ENCODE measurements around the gene HS1BP3.

Gene HS1BP3

GRCh38 chr2:20650877-20651730 lies at the start of gene HS1BP3:
Gene HS1BP3, minus strand, starts transcription at chr2:20651098. Its CDS starts 35 bp downstream, at chr2:20651063.
- Histone ChIP-seq H3K4me1 (ENCODE audit: control insufficient read depth, insufficient read depth, low read length) (peaks cover 7% of the 10 kb centered on the region), H3K27ac (ENCODE audit: low read depth, low read length) (peak within 1 kb of the TSS; percentile 55)

DNA sequence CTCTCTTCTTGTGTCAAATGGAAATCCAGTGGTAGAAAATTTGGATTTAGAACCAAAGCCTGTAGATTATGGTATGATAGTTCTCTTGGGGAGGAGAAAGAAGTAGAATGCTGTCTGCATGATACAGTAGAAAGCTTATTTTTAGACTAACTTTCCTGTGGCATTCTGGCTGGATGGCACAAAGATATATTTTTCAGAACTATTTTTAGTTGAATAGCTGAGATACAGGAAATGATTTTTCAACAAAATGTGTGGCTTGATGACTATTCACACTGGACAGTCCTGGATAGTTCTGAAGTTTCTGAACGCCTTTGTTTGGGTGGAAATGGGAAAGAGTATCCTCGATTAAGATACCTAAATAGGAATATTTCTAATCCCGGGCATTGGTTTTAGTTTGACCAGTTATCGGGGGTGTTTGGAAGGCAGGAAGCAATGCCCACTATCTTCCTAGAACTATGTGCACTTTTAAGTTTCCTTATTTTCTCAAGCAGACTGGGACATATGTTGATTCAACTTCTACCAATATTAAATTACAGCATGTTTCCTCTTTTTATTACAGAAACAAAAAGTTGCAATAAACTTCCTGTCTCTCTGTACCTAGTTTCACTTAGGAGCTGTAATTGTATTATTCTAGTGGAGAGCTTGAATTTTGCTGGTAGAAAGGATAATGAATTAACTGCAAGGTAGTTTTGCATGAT lies 48.2 kb upstream of the HS1BP3 start:
- Histone ChIP-seq H3K9me3 (ENCODE audit: control insufficient read depth, insufficient read depth, low read length) (no peaks in the 10 kb centered on the region), H3K4me3 (ENCODE audit: low read depth, low read length) (no peak overlapping the region), H3K36me3 (ENCODE audit: control insufficient read depth, insufficient read depth, low read length) (peaks cover 3% of the 10 kb centered on the region; the same call in 1 of the 2 replicates), H3K27me3 (ENCODE audit: control insufficient read depth, insufficient read depth, low read length) (no peaks in the 10 kb centered on the region), H3K27ac (ENCODE audit: low read depth, low read length) (no peak overlapping the region), H3K9ac (ENCODE audit: low read depth, low read length) (no peak overlapping the region), H3K4me1 (ENCODE audit: control insufficient read depth, insufficient read depth, low read length) (no peaks in the 10 kb centered on the region)

More at GRCh38 chr2:20650877-20651730, at the start of gene HS1BP3:
- peak within 1 kb of the TSS; percentile 92 for H3K4me3 ChIP-seq (ENCODE audit: low read depth, low read length)
- no peaks in the 10 kb centered on the region for H3K9me3 ChIP-seq (ENCODE audit: control insufficient read depth, insufficient read depth, low read length)
- no peaks in the 10 kb centered on the region for H3K36me3 ChIP-seq (ENCODE audit: control insufficient read depth, insufficient read depth, low read length)
- H3K27me3 ChIP-seq (ENCODE audit: control insufficient read depth, insufficient read depth, low read length), result peaks cover 15% of the 10 kb centered on the region
- peak within 1 kb of the TSS; percentile 70 for H3K9ac ChIP-seq (ENCODE audit: low read depth, low read length)

DNA sequence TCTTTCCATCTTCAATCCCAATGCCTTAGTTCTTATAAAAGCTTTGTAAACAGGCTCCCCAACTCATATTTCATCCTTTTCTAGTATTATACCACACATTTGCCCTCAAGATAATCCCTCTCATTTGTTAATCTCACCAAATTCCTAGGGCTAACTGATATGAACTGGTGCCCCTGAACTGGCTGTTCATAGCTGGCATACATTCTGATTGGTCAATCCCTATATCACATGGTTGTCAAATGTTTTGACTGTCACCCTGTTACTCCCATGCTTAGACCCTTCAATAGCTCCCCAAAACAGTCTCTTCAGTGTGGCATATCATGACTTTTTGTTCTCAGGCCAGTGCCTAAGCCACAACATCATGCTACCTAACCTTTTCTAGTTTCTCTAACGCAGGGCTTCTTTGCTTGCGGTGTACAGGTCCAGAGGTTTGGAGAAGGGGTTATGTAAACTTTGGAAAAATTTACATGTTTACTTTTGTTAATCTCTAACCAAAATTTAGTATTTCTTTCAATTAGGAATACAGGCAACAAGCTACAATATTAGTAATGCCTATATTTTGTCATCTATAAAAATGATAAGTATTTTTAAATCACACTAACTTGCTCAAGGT lies 46.5 kb upstream of the HS1BP3 start:
- Histone ChIP-seq H3K9ac (ENCODE audit: low read depth, low read length) (no peak overlapping the region), H3K4me1 (ENCODE audit: control insufficient read depth, insufficient read depth, low read length) (no peaks in the 10 kb centered on the region), H3K36me3 (ENCODE audit: control insufficient read depth, insufficient read depth, low read length) (peaks cover 8% of the 10 kb centered on the region; the same call in 1 of the 2 replicates), H3K4me3 (ENCODE audit: low read depth, low read length) (no peak overlapping the region), H3K27ac (ENCODE audit: low read depth, low read length) (no peak overlapping the region), H3K9me3 (ENCODE audit: control insufficient read depth, insufficient read depth, low read length) (no peaks in the 10 kb centered on the region), H3K27me3 (ENCODE audit: control insufficient read depth, insufficient read depth, low read length) (no peaks in the 10 kb centered on the region)

GRCh38 chr2:20696366-20696765 lies 45.5 kb upstream of the HS1BP3 start:
- Histone ChIP-seq H3K4me1 (ENCODE audit: control insufficient read depth, insufficient read depth, low read length) (no peaks in the 10 kb centered on the region), H3K36me3 (ENCODE audit: control insufficient read depth, insufficient read depth, low read length) (peaks cover 8% of the 10 kb centered on the region; the same call in 1 of the 2 replicates), H3K4me3 (ENCODE audit: low read depth, low read length) (no peak overlapping the region), H3K27me3 (ENCODE audit: control insufficient read depth, insufficient read depth, low read length) (no peaks in the 10 kb centered on the region), H3K27ac (ENCODE audit: low read depth, low read length) (no peak overlapping the region), H3K9ac (ENCODE audit: low read depth, low read length) (no peak overlapping the region), H3K9me3 (ENCODE audit: control insufficient read depth, insufficient read depth, low read length) (no peaks in the 10 kb centered on the region)

DNA sequence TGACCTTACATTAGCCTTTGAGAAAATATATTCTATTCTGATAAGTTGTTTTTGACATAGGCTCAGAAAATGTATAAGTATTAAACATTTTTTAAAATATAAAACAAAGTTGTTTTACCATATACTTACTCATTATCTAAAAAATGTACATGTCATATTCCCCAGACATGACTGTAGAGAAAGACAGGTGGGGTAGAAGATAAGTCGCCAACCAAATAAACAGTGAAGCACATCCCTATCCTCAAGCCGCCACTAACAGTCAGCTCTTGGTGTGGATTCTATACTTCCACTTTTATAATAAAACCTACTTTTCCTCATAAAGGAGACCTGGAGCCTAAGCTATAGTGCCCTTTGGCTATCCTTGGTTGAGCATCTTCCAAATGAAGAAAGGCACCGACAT lies 42.4 kb upstream of the HS1BP3 start:
- no peaks in the 10 kb centered on the region for H3K4me1 ChIP-seq (ENCODE audit: control insufficient read depth, insufficient read depth, low read length)
- no peak overlapping the region for H3K4me3 ChIP-seq (ENCODE audit: low read depth, low read length)
- no peaks in the 10 kb centered on the region for H3K9me3 ChIP-seq (ENCODE audit: control insufficient read depth, insufficient read depth, low read length)
- H3K9ac ChIP-seq (ENCODE audit: low read depth, low read length), result no peak overlapping the region
- H3K36me3 ChIP-seq (ENCODE audit: control insufficient read depth, insufficient read depth, low read length), result peaks cover 5% of the 10 kb centered on the region; the same call in 1 of the 2 replicates
- H3K27me3 ChIP-seq (ENCODE audit: control insufficient read depth, insufficient read depth, low read length), result no peaks in the 10 kb centered on the region
- no peak overlapping the region for H3K27ac ChIP-seq (ENCODE audit: low read depth, low read length)

DNA sequence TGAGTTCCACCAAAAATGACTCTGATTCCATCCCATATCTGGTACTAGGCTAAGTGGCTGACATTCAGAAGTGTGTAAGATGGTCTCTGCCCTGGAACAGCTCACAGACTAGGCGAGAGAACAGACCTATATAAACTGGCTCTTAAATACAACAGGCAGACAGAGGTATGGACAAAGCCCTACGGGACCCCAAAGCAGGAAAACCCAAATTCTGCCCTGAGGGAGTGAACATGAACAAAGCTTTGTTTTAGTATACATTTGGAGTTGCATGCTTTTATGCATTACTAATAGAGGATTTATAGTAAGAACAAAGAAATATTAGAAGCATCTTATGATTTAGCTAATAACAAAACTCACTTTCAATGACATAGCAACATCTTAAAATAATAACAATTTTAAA lies 41.2 kb upstream of the HS1BP3 start:
- H3K9me3 ChIP-seq (ENCODE audit: control insufficient read depth, insufficient read depth, low read length), result no peaks in the 10 kb centered on the region
- H3K4me3 ChIP-seq (ENCODE audit: low read depth, low read length), result no peak overlapping the region
- no peaks in the 10 kb centered on the region for H3K27me3 ChIP-seq (ENCODE audit: control insufficient read depth, insufficient read depth, low read length)
- H3K36me3 ChIP-seq (ENCODE audit: control insufficient read depth, insufficient read depth, low read length), result peaks cover 7% of the 10 kb centered on the region; the same call in 1 of the 2 replicates
- no peak overlapping the region for H3K9ac ChIP-seq (ENCODE audit: low read depth, low read length)
- H3K27ac ChIP-seq (ENCODE audit: low read depth, low read length), result no peak overlapping the region
- no peaks in the 10 kb centered on the region for H3K4me1 ChIP-seq (ENCODE audit: control insufficient read depth, insufficient read depth, low read length)

GRCh38 chr2:20691076-20691734 lies 40.3 kb upstream of the HS1BP3 start:
- H3K9ac ChIP-seq (ENCODE audit: low read depth, low read length), result no peak overlapping the region
- H3K27ac ChIP-seq (ENCODE audit: low read depth, low read length), result no peak overlapping the region
- H3K9me3 ChIP-seq (ENCODE audit: control insufficient read depth, insufficient read depth, low read length), result no peaks in the 10 kb centered on the region
- H3K4me1 ChIP-seq (ENCODE audit: control insufficient read depth, insufficient read depth, low read length), result no peaks in the 10 kb centered on the region
- H3K27me3 ChIP-seq (ENCODE audit: control insufficient read depth, insufficient read depth, low read length), result no peaks in the 10 kb centered on the region
- no peak overlapping the region for H3K4me3 ChIP-seq (ENCODE audit: low read depth, low read length)
- H3K36me3 ChIP-seq (ENCODE audit: control insufficient read depth, insufficient read depth, low read length), result peaks cover 15% of the 10 kb centered on the region

- H3K9me3 ChIP-seq (ENCODE audit: control insufficient read depth, insufficient read depth, low read length), result no peaks in the 10 kb centered on the region
- H3K27me3 ChIP-seq (ENCODE audit: control insufficient read depth, insufficient read depth, low read length), result no peaks in the 10 kb centered on the region
- H3K4me3 ChIP-seq (ENCODE audit: low read depth, low read length), result no peak overlapping the region
- H3K36me3 ChIP-seq (ENCODE audit: control insufficient read depth, insufficient read depth, low read length), result peaks cover 27% of the 10 kb centered on the region
- H3K9ac ChIP-seq (ENCODE audit: low read depth, low read length), result no peak overlapping the region
- H3K27ac ChIP-seq (ENCODE audit: low read depth, low read length), result no peak overlapping the region
- H3K4me1 ChIP-seq (ENCODE audit: control insufficient read depth, insufficient read depth, low read length), result no peaks in the 10 kb centered on the region
Observed at GRCh38 chr2:20689428-20690264, 38.7 kb upstream of the HS1BP3 start.

DNA sequence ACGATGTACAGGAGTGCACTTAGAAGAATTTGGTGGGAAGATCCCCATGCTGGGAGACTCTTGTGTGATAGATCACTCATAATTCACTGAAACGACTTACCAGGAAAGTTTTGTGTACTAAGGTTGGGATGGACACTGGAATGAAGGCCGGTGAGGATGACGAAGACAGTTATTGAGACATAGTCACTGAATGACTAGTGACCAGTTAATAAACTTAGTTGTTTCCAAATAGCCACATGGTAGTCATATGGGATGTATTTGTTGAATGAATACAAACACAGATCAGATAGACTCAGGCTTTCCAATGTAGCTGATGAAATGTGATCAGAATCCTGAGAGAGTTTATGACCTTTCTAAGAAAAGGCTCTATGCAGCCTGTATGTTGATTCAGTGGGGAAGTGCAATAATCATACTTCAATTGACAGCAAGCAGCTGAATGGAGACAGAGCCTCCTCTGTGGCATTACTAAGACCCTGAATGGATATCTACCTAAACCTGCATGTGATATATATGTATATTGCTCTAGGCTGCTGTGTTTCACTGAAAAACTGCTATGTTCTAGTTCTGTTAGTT lies 36.4 kb upstream of the HS1BP3 start:
- Histone ChIP-seq H3K9me3 (ENCODE audit: control insufficient read depth, insufficient read depth, low read length) (no peaks in the 10 kb centered on the region), H3K4me1 (ENCODE audit: control insufficient read depth, insufficient read depth, low read length) (no peaks in the 10 kb centered on the region), H3K27ac (ENCODE audit: low read depth, low read length) (no peak overlapping the region), H3K27me3 (ENCODE audit: control insufficient read depth, insufficient read depth, low read length) (no peaks in the 10 kb centered on the region), H3K4me3 (ENCODE audit: low read depth, low read length) (no peak overlapping the region), H3K36me3 (ENCODE audit: control insufficient read depth, insufficient read depth, low read length) (peaks cover 34% of the 10 kb centered on the region), H3K9ac (ENCODE audit: low read depth, low read length) (no peak overlapping the region)

GRCh38 chr2:20684581-20685063 lies 33.7 kb upstream of the HS1BP3 start:
- no peak overlapping the region for H3K9ac ChIP-seq (ENCODE audit: low read depth, low read length)
- H3K36me3 ChIP-seq (ENCODE audit: control insufficient read depth, insufficient read depth, low read length), result peaks cover 34% of the 10 kb centered on the region
- no peaks in the 10 kb centered on the region for H3K4me1 ChIP-seq (ENCODE audit: control insufficient read depth, insufficient read depth, low read length)
- no peaks in the 10 kb centered on the region for H3K27me3 ChIP-seq (ENCODE audit: control insufficient read depth, insufficient read depth, low read length)
- no peaks in the 10 kb centered on the region for H3K9me3 ChIP-seq (ENCODE audit: control insufficient read depth, insufficient read depth, low read length)
- no peak overlapping the region for H3K4me3 ChIP-seq (ENCODE audit: low read depth, low read length)
- H3K27ac ChIP-seq (ENCODE audit: low read depth, low read length), result no peak overlapping the region

Data from HUES48 (cell line).